Activated CD8-positive, alpha-beta T cell treated with anti-CD3 and anti-CD28 coated beads, Interleukin-2, amount 10 ng/mL, durations not matched to agents 7 days and 5 days (primary cell): ENCODE results near the gene CYTH2. TPM values are rescaled to one million over a fixed set of nuclear protein-coding genes. Genes with fewer than 3 reads are reported as not detected.

Experiments used
- ATAC-seq: fragments of 150-1000 bp; cut with Tn5 transposase; one replicate; pipeline ENCODE4 v1.10.0; 2021; ENCODE audit warnings: moderate library complexity
- CTCF ChIA-PET: fragments of 350-600 bp; sonication (Branson Sonifier 250); formaldehyde crosslinking; loops from one replicate; lab custom pipeline; 2021; ENCODE audit warnings: antibody characterized with exemption; lab: Charles Lee
- POLR2A ChIA-PET: fragments of 350-600 bp; sonication (Branson Sonifier 250); formaldehyde crosslinking; loops from one replicate; lab custom pipeline; 2021; ENCODE audit warnings: antibody characterized with exemption; lab: Charles Lee
- DNase-seq: peaks from one replicate; pipeline ENCODE4 v3.0.0-alpha.2; 2020
- H3K27ac Mint-ChIP-seq: one replicate; pipeline ENCODE4 v1.8.0; 2021; ENCODE audit warnings: mild to moderate bottlenecking, mixed read lengths
- H3K27me3 Mint-ChIP-seq: one replicate; pipeline ENCODE4 v1.8.0; 2021; ENCODE audit warnings: low read depth, mixed read lengths
- H3K36me3 Mint-ChIP-seq: one replicate; pipeline ENCODE4 v1.8.0; 2021; ENCODE audit warnings: low read depth, mixed read lengths
- H3K4me1 Mint-ChIP-seq: one replicate; pipeline ENCODE4 v1.8.0; 2021; ENCODE audit warnings: low read depth, mixed read lengths
- H3K4me3 Mint-ChIP-seq: one replicate; pipeline ENCODE4 v1.8.0; 2021; ENCODE audit warnings: mild to moderate bottlenecking, mixed read lengths
- H3K9me3 Mint-ChIP-seq: one replicate; pipeline ENCODE4 v1.8.0; 2022; ENCODE audit warnings: mixed read lengths; ENCODE audit not compliant: insufficient read depth
- total RNA-seq, 2 experiments: library from RNA; stranded (reverse); gene quantifications; one replicate each; pipeline ENCODE4 v1.2.3, GENCODE V29; 2021

The CYTH2 gene
- total RNA-seq, 2 experiments from 2014 or later: 48.3 to 50.3 TPM

DNA sequence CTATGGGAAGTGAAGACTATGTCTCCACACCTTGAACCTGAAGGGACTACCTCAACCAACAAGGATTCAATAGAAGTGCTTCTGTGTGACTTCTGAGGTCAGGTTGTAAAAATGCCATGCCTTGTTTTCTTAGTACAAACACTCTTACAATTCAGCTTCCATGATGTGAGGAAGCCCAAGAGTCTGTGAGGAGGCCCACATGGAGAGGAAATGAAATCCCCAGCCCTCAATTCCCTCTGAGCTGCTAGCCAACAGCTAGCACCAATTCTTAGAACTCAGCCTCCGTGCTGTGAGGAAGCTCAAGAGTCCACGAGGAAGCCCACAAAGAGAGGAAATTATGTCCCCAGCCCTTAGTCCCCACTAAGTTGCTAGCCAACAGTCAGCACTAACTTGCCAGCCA, 55.1 kb downstream of the CYTH2 start:
- Mint-ChIP-seq H3K9me3 (peaks cover 27% of the 10 kb centered on the region), H3K4me1 (no peaks in the 10 kb centered on the region), H3K27me3 (peaks cover 2% of the 10 kb centered on the region), H3K4me3 (no peak overlapping the region), H3K27ac (no peak overlapping the region), H3K36me3 (no peaks in the 10 kb centered on the region)
- ChIA-PET CTCF (interaction anchor here (1.2 kb wide), 2 partner anchors 18 to 65 kb away, joined by 3 to 4 read pairs; no protein-coding TSS in a partner anchor), POLR2A (no interaction called here)
- ATAC-seq (no peak), DNase-seq (no peak)

DNA sequence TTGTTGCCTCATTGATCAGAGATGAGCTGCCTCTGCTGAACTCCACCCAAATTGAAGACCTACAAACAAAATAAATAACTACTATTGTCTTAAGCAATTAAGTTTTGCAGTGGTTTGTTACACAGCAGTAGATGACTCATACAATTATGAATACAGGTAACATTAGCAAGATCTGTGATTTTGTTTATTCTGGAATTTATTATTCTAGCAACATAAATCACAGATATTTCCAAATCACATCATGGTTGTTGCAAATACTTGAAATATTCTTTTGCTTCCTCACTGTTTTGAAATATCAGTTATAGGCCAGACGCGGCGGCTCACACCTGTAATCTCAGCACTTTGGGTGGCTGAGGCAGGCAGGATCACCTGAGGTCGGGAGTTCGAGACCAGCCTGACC, 55.6 kb downstream of the CYTH2 start:
- H3K4me3 Mint-ChIP-seq: no peak overlapping the region
- POLR2A ChIA-PET: no interaction called here
- H3K27ac Mint-ChIP-seq: no peak overlapping the region
- no peaks in the 10 kb centered on the region for H3K36me3 Mint-ChIP-seq
- no peak for DNase-seq
- CTCF ChIA-PET: interaction anchor here (1.2 kb wide), 1 partner anchor 19 kb away, joined by 4 read pairs; no protein-coding TSS in a partner anchor
- peaks cover 2% of the 10 kb centered on the region for H3K27me3 Mint-ChIP-seq
- no peaks in the 10 kb centered on the region for H3K4me1 Mint-ChIP-seq
- H3K9me3 Mint-ChIP-seq: peaks cover 30% of the 10 kb centered on the region
- ATAC-seq: no peak

DNA sequence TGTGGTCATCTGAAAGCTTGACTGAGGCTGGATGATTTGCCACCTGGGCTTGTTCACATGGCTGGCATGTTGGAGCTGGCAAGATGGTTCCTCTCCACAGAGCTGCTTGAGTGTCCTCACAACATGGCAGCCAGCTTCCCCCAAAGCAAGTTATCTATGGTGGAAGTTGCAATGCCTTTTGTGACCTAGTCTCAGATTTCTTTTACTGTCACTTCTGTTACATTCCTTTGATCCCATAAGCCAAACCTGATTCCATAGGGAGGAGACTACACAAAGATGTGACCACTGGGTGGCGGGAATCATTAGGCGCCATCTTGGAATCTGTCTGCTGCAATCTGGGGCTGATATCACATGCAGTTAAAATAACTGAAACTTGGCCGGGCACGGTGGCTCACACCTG, 60.0 kb downstream of the CYTH2 start:
- no peaks in the 10 kb centered on the region for H3K4me1 Mint-ChIP-seq
- ChIA-PET CTCF (interaction anchor here (0.9 to 1.0 kb wide), 2 partner anchors 58 to 59 kb away, joined by 3 read pairs; no protein-coding TSS in a partner anchor), POLR2A (no interaction called here)
- no peaks in the 10 kb centered on the region for H3K27me3 Mint-ChIP-seq
- ATAC-seq (no peak), DNase-seq (no peak)
- no peaks in the 10 kb centered on the region for H3K36me3 Mint-ChIP-seq
- peaks cover 28% of the 10 kb centered on the region for H3K9me3 Mint-ChIP-seq
- H3K4me3 Mint-ChIP-seq: no peak overlapping the region
- no peak overlapping the region for H3K27ac Mint-ChIP-seq

DNA sequence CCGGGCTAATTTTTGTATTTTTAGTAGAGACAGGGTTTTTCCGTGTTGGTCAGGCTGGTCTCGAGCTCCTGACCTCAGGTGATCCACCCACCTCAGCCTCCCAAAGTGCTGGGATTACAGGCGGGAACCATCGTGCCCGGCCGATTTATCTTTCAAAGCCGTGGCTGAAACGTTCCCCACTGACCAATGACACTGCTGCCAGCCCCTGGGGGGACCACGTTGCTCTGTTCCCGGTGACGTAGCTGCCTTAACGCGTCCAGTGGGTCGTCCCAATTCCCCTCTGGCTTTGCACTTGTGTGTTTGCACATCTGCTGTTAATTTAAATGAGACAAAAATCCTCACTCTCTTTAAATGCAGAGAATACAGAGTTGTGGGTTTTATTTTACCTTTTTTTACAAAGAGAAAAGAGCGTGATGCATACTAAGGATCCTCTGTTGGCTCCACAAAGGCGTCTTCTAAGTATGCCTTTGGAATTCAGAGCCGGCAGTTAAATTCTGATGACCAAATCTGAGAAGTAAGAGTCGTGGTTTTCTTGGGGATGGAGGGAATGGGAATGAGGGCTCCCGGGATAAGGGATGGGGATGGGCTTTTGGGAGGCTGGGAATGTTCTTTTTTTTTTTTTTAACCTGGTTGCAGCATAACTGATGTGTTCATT, 61.0 kb downstream of the CYTH2 start:
- no peak for DNase-seq
- Mint-ChIP-seq H3K27me3 (no peaks in the 10 kb centered on the region), H3K9me3 (peaks cover 21% of the 10 kb centered on the region), H3K4me1 (no peaks in the 10 kb centered on the region), H3K4me3 (no peak overlapping the region), H3K27ac (no peak overlapping the region), H3K36me3 (no peaks in the 10 kb centered on the region)
- ATAC-seq: no peak
- ChIA-PET CTCF (no interaction called here), POLR2A (no interaction called here)

DNA sequence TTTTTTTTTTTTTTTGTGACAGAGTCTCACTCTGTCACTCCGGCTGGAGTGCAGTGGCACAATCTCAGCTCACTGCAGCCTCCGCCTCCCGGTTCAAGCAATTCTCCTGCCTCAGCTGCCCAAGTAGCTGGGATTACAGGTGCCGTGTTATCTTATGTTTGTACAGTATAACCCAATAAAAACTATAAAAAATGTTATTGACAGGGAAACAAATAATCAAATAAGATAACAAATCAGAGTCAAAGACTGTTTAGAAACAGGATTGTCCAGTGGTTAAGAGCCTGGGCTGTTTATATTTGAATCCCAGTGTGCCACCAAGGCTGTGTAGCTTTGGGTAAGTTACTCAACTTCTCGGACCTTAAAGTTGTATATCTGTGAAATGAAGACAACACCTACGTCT, 61.6 kb downstream of the CYTH2 start:
- Mint-ChIP-seq H3K36me3 (no peaks in the 10 kb centered on the region), H3K9me3 (peaks cover 21% of the 10 kb centered on the region), H3K27ac (no peak overlapping the region), H3K4me1 (no peaks in the 10 kb centered on the region), H3K4me3 (no peak overlapping the region), H3K27me3 (no peaks in the 10 kb centered on the region)
- ATAC-seq (no peak), DNase-seq (no peak)
- ChIA-PET POLR2A (no interaction called here), CTCF (no interaction called here)

Other genes starting within 250 kb of the CYTH2 start
- gene CARD8, start 213.5 kb upstream of the CYTH2 start, total RNA-seq: 100 to 1,000 TPM; 180 to 185 TPM
- under 1 TPM; 0.44 to 0.45 TPM for gene ZNF114, start 199.3 kb upstream of the CYTH2 start, total RNA-seq
- gene EMP3, start 143.8 kb upstream of the CYTH2 start, total RNA-seq: 100 to 1,000 TPM; 300 to 320 TPM
- 10 to 100 TPM; 17.1 to 19.4 TPM for gene TMEM143, start 105.4 kb upstream of the CYTH2 start, total RNA-seq
- not detected for gene SYNGR4, start 105.0 kb upstream of the CYTH2 start, total RNA-seq
- gene KDELR1, start 77.8 kb upstream of the CYTH2 start, total RNA-seq: 10 to 100 TPM; 70.3 to 71.3 TPM
- under 1 TPM; 0.05 to 0.08 TPM for gene GRIN2D, start 75.7 kb upstream of the CYTH2 start, total RNA-seq
- 10 to 100 TPM; 46.4 to 50.4 TPM for gene GRWD1, start 23.4 kb upstream of the CYTH2 start, total RNA-seq
- gene KCNJ14, start 13.8 kb upstream of the CYTH2 start, total RNA-seq: 1 to 10 TPM; 1.4 to 1.5 TPM
- gene LMTK3, start 42.5 kb downstream of the CYTH2 start, total RNA-seq: 1 to 10 TPM; 2.8 to 3.7 TPM
- gene SULT2B1, start 82.8 kb downstream of the CYTH2 start, total RNA-seq: not detected
- gene SPACA4, start 137.4 kb downstream of the CYTH2 start, total RNA-seq: not detected
- gene FAM83E, start 145.7 kb downstream of the CYTH2 start, total RNA-seq: 1 to 10 TPM; 1.7 to 2.3 TPM
- gene RPL18, start 149.8 kb downstream of the CYTH2 start, total RNA-seq: 1,000 to 10,000 TPM; 1,371 to 1,433 TPM
- gene SPHK2, start 150.1 kb downstream of the CYTH2 start, total RNA-seq: 10 to 100 TPM; 33.0 to 33.1 TPM
- 10 to 100 TPM; 17.3 to 18.3 TPM for gene DBP, start 168.0 kb downstream of the CYTH2 start, total RNA-seq
- 1 to 10 TPM; 5.2 to 6.3 TPM for gene CA11, start 176.8 kb downstream of the CYTH2 start, total RNA-seq
- gene NTN5, start 203.6 kb downstream of the CYTH2 start, total RNA-seq: under 1 TPM; 0.55 to 0.78 TPM
- gene FUT2, start 226.6 kb downstream of the CYTH2 start, total RNA-seq: not detected